Breast epithelium (tissue), 4 donors: ENCODE results near the gene MRPS12. TPM values are rescaled to one million over a fixed set of nuclear protein-coding genes. Genes with fewer than 3 reads are reported as not detected.

ENCODE experiments used
- DNase-seq, 2 donors: peaks; one replicate each; pipeline ENCODE4 v3.0.0-alpha.2; 2019; ENCODE audit warnings: low spot score in 2 of 2
- H3K27ac ChIP-seq, 2 donors: fragments of 200-600 bp; sonication (generic) in 1 of 2; one replicate each; pipeline ENCODE4 v1.5.1; 2016 to 2019; ENCODE audit warnings: mild to moderate bottlenecking in 1 of 2
- H3K27me3 ChIP-seq, 2 donors: fragments of 200-600 bp; sonication (generic) in 1 of 2; one replicate each; pipeline versions ENCODE4 v1.5.1 to v1.6.0; 2017 to 2019; ENCODE audit warnings: control low read depth in 1 of 2, mild to moderate bottlenecking in 1 of 2
- H3K36me3 ChIP-seq: fragments of 200-600 bp; one replicate; pipeline ENCODE4 v1.5.1; 2019
- H3K4me1 ChIP-seq, 2 donors: fragments of 200-600 bp; sonication (generic); one replicate each; pipeline ENCODE4 v1.5.1; 2016 to 2019; ENCODE audit warnings: control low read depth in 1 of 2
- H3K4me3 ChIP-seq, 3 donors: fragments of 200-600 bp; sonication (generic); 1 replicate in 2 of 3; 2 replicates in 1 of 3; pipeline ENCODE4 v1.5.1; 2016 to 2019; ENCODE audit warnings: mild to moderate bottlenecking in 3 of 3, moderate library complexity in 2 of 3
- H3K9me3 ChIP-seq, 2 donors: fragments of 200-600 bp; sonication (generic) in 1 of 2; one replicate each; pipeline ENCODE4 v1.5.1; 2016 to 2019; ENCODE audit warnings: control low read depth in 1 of 2
- POLR2A ChIP-seq: fragments of 450-650 bp; IDR thresholded peaks from one replicate; pipeline ENCODE4 v1.6.1; 2016; ENCODE audit warnings: antibody characterized with exemption, mild to moderate bottlenecking, moderate library complexity
- POLR2AphosphoS5 ChIP-seq, 3 donors: sonication (generic); formaldehyde crosslinking; IDR thresholded peaks; one replicate each; pipeline ENCODE4 v1.6.1; 2017; ENCODE audit warnings: antibody characterized with exemption in 3 of 3
- intact Hi-C: fragments of 100-400 bp; cut with DNase I; formaldehyde crosslinking; loops from one replicate; pipeline ENCODE4 v1.15.1; 2023; ENCODE audit warnings: low total_unique reads
- total RNA-seq, 3 donors: library from RNA; depleted of rRNA; stranded (reverse); fragments of >200 nt; gene quantifications; one replicate each; pipeline ENCODE4 v1.1.0, GENCODE V29; 2016
- TF ChIP-seq, protein P1 (sequence below), 3 donors: fragments of 450-650 bp; IDR thresholded peaks; one replicate each; pipeline ENCODE4 v1.5.1; 2016 to 2017; ENCODE audit warnings: antibody characterized with exemption in 3 of 3, mild to moderate bottlenecking in 3 of 3, moderate library complexity in 3 of 3

The MRPS12 gene
- total RNA-seq, 3 donors from 2014 or later, result 27.5 to 41.0 (median 29.3) TPM

DNA sequence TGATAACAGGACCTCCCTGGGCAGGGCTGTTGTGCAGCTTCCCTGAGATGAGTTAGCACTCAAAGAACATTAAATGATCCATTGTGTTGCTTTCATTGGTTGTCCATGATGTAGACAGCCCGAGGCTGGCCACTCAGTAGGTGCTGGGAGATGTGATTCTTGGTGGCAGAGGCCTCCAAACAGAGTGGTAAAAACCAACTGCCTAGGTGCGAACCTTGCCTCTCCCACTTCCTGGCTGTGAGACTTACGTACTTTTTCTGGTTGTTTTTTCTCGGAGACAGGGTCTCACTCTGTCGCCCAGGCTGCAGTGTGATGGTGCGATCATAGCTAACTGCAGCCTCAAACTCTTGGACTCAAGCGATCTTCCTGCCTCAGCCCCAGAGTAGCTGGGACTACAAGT is 6.4 kb upstream of the MRPS12 start:
- Histone ChIP-seq H3K4me1 (no peaks in the 10 kb centered on the region), H3K9me3 (no peaks in the 10 kb centered on the region), H3K4me3 (no peak overlapping the region), H3K27ac (no peak overlapping the region), H3K36me3 (no peaks in the 10 kb centered on the region), H3K27me3 (no peaks in the 10 kb centered on the region)
- DNase-seq, result no peak
- intact Hi-C loops, result no loop called here
- TF ChIP-seq POLR2A (no peak), POLR2AphosphoS5 (IDR thresholded peaks at IDR 0.05) (no peak)
- TF ChIP-seq, protein P1, sequence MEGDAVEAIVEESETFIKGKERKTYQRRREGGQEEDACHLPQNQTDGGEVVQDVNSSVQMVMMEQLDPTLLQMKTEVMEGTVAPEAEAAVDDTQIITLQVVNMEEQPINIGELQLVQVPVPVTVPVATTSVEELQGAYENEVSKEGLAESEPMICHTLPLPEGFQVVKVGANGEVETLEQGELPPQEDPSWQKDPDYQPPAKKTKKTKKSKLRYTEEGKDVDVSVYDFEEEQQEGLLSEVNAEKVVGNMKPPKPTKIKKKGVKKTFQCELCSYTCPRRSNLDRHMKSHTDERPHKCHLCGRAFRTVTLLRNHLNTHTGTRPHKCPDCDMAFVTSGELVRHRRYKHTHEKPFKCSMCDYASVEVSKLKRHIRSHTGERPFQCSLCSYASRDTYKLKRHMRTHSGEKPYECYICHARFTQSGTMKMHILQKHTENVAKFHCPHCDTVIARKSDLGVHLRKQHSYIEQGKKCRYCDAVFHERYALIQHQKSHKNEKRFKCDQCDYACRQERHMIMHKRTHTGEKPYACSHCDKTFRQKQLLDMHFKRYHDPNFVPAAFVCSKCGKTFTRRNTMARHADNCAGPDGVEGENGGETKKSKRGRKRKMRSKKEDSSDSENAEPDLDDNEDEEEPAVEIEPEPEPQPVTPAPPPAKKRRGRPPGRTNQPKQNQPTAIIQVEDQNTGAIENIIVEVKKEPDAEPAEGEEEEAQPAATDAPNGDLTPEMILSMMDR (IDR thresholded peaks at IDR 0.05), result no peak

GRCh38 chr19:38928391-38929001 is 2.2 kb upstream of the MRPS12 start:
- Histone ChIP-seq H3K4me1 (peaks cover 0 to 8% of the 10 kb centered on the region in 2 donors), H3K9me3 (no peaks in the 10 kb centered on the region), H3K36me3 (no peaks in the 10 kb centered on the region), H3K27ac (no peak overlapping the region), H3K4me3 (no peak overlapping the region), H3K27me3 (no peaks in the 10 kb centered on the region)
- TF ChIP-seq POLR2A, result no peak
- TF ChIP-seq, protein P1 (IDR thresholded peaks at IDR 0.05), result no peak
- no peak for TF ChIP-seq POLR2AphosphoS5 (IDR thresholded peaks at IDR 0.05)
- intact Hi-C loops, result no loop called here
- DNase-seq, result no peak

GRCh38 chr19:38929929-38930775 is 592 bp upstream of the MRPS12 start, which contains the start of gene SARS2:
Gene SARS2 (minus strand): TSS chr19:38930763. CDS start chr19:38930736, 27 bp downstream.
- no peak for TF ChIP-seq POLR2A
- TF ChIP-seq POLR2AphosphoS5 (IDR thresholded peaks at IDR 0.05), result peak; percentile 55 to 77 (median 72)
- TF ChIP-seq, protein P1 (IDR thresholded peaks at IDR 0.05), result peak; percentile 93 to 98 (median 97)
- Histone ChIP-seq H3K9me3 (no peaks in the 10 kb centered on the region), H3K27ac (peak within 1 kb of the TSS; percentile 79 to 86), H3K27me3 (no peaks in the 10 kb centered on the region), H3K36me3 (no peaks in the 10 kb centered on the region), H3K4me1 (peaks cover 0 to 8% of the 10 kb centered on the region in 2 donors), H3K4me3 (peak within 1 kb of the TSS; percentile 64 to 81 (median 75))
- intact Hi-C loops, result no loop called here
- DNase-seq, result peak; percentile 90

DNA sequence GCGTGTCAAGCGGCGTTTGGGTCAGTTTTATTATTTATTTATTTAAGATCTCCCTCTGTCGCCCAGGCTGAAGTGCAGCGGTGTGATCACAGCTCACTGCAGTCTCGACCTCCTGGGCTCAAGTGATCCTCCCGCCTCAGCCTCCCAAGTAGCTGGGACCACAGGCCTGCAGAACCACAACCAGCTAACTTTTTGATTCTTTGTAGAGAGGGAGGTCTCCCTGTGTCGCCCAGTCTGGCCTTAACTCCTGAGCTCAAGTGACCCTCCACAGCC is 713 bp downstream of the MRPS12 start:
- H3K4me3 ChIP-seq, result peak overlapping the region; percentile 64 to 81 (median 75)
- DNase-seq, result no peak
- H3K9me3 ChIP-seq, result no peaks in the 10 kb centered on the region
- peaks cover 0 to 8% of the 10 kb centered on the region in 2 donors for H3K4me1 ChIP-seq
- no peaks in the 10 kb centered on the region for H3K27me3 ChIP-seq
- H3K36me3 ChIP-seq, result no peaks in the 10 kb centered on the region
- H3K27ac ChIP-seq, result peak overlapping the region; percentile 79 to 86
- intact Hi-C loops, result no loop called here
- TF ChIP-seq, protein P1 (IDR thresholded peaks at IDR 0.05), result no peak
